H9 (cell line): ENCODE measurements around the gene NOL7. TPM values are rescaled to one million over a fixed set of nuclear protein-coding genes. Genes with fewer than 3 reads are reported as not detected.

ENCODE experiments used
- DNase-seq: peaks from one replicate; pipeline ENCODE4 v3.0.0-alpha.2; 2017
- H2AFZ ChIP-seq: one replicate; pipeline ENCODE4 v1.6.1; 2013; ENCODE audit warnings: mild to moderate bottlenecking, low read length, control low read depth, moderate library complexity
- H2AK5ac ChIP-seq: 2 replicates; pipeline ENCODE4 v1.6.1; 2013; ENCODE audit warnings: low read length, control low read depth, mixed read lengths; ENCODE audit not compliant: insufficient read length
- H2BK120ac ChIP-seq: one replicate; pipeline ENCODE4 v1.6.1; 2013; ENCODE audit warnings: low read depth, mild to moderate bottlenecking, low read length, control low read depth, inconsistent platforms; ENCODE audit not compliant: poor library complexity, severe bottlenecking
- H2BK12ac ChIP-seq: 2 replicates; pipeline ENCODE4 v1.6.1; 2013; ENCODE audit warnings: low read length, control low read depth, mixed read lengths, low read depth; ENCODE audit not compliant: insufficient read length
- H2BK15ac ChIP-seq: 2 replicates; pipeline ENCODE4 v1.6.1; 2013; ENCODE audit warnings: low read depth, low read length, control low read depth
- H2BK20ac ChIP-seq: one replicate; pipeline ENCODE4 v1.6.1; 2013; ENCODE audit warnings: low read depth, mild to moderate bottlenecking, low read length, control low read depth, inconsistent platforms; ENCODE audit not compliant: poor library complexity, severe bottlenecking
- H2BK5ac ChIP-seq: 2 replicates; pipeline ENCODE4 v1.6.1; 2013; ENCODE audit warnings: low read length, control low read depth, mixed read lengths; ENCODE audit not compliant: insufficient read length
- H3K14ac ChIP-seq: 2 replicates; pipeline ENCODE4 v1.6.1; 2013; ENCODE audit warnings: low read length, control low read depth; ENCODE audit not compliant: insufficient read depth
- H3K18ac ChIP-seq: 2 replicates; pipeline ENCODE4 v1.6.1; 2013; ENCODE audit warnings: low read depth, mild to moderate bottlenecking, mixed read lengths, low read length, control low read depth; ENCODE audit not compliant: insufficient read length
- H3K23ac ChIP-seq: 2 replicates; pipeline ENCODE4 v1.6.1; 2013; ENCODE audit warnings: low read length, control low read depth, mixed read lengths, low read depth; ENCODE audit not compliant: insufficient read length
- H3K23me2 ChIP-seq: 2 replicates; pipeline ENCODE4 v1.6.1; 2013; ENCODE audit warnings: low read depth, mild to moderate bottlenecking, mixed read lengths, low read length, control low read depth; ENCODE audit not compliant: insufficient read length, poor library complexity, severe bottlenecking
- H3K27ac ChIP-seq: 2 replicates; pipeline ENCODE4 v1.5.1; 2013; ENCODE audit warnings: low read length, control low read depth, mixed read lengths, low read depth; ENCODE audit not compliant: insufficient read length
- H3K27me3 ChIP-seq: 2 replicates; pipeline ENCODE4 v1.6.1; 2013; ENCODE audit warnings: low read length, control low read depth, inconsistent platforms; ENCODE audit not compliant: insufficient read depth
- H3K4ac ChIP-seq: 2 replicates; pipeline ENCODE4 v1.6.1; 2013; ENCODE audit warnings: low read depth, mild to moderate bottlenecking, control low read depth, inconsistent platforms, low read length, moderate library complexity
- H3K4me1 ChIP-seq: 2 replicates; pipeline ENCODE4 v1.6.1; 2013; ENCODE audit warnings: low read length, control low read depth, inconsistent platforms; ENCODE audit not compliant: insufficient read depth
- H3K4me2 ChIP-seq: 2 replicates; pipeline ENCODE4 v1.6.1; 2013; ENCODE audit warnings: low read length, control low read depth, mixed read lengths; ENCODE audit not compliant: insufficient read length, insufficient read depth
- H3K56ac ChIP-seq: 2 replicates; pipeline ENCODE4 v1.6.1; 2013; ENCODE audit warnings: low read depth, mild to moderate bottlenecking, mixed read lengths, low read length, control low read depth; ENCODE audit not compliant: insufficient read length
- H3K79me1 ChIP-seq: 2 replicates; pipeline ENCODE4 v1.6.1; 2013; ENCODE audit warnings: low read depth, mild to moderate bottlenecking, moderate library complexity, low read length, control low read depth, inconsistent platforms; ENCODE audit not compliant: insufficient read depth, poor library complexity, severe bottlenecking
- H3K79me2 ChIP-seq: 2 replicates; pipeline ENCODE4 v1.6.1; 2013; ENCODE audit warnings: low read length, control low read depth, inconsistent platforms; ENCODE audit not compliant: insufficient read depth
- H3K9ac ChIP-seq: 2 replicates; pipeline ENCODE4 v1.6.1; 2013; ENCODE audit warnings: low read length, control low read depth, mixed read lengths; ENCODE audit not compliant: insufficient read length; ENCODE audit errors: extremely low read depth
- H3K9me3 ChIP-seq: one replicate; pipeline ENCODE4 v1.6.1; 2013; ENCODE audit warnings: low read depth, low read length, inconsistent platforms; ENCODE audit not compliant: control insufficient read depth
- H3T11ph ChIP-seq: one replicate; pipeline ENCODE4 v1.6.1; 2013; ENCODE audit warnings: mild to moderate bottlenecking, low read length, control low read depth, inconsistent platforms
- H4K20me1 ChIP-seq: one replicate; pipeline ENCODE4 v1.6.1; 2013; ENCODE audit not compliant: control insufficient read depth, insufficient read length, insufficient read depth
- H4K5ac ChIP-seq: 2 replicates; pipeline ENCODE4 v1.6.1; 2013; ENCODE audit warnings: low read depth, mild to moderate bottlenecking, mixed read lengths, low read length, control low read depth; ENCODE audit not compliant: insufficient read length
- H4K8ac ChIP-seq: replicated peaks from 2 replicates; pipeline ENCODE4 v1.6.1; 2013; ENCODE audit warnings: low read length, control low read depth, mixed read lengths, low read depth; ENCODE audit not compliant: insufficient read length
- H4K91ac ChIP-seq: 2 replicates; pipeline ENCODE4 v1.6.1; 2013; ENCODE audit warnings: low read depth, mild to moderate bottlenecking, moderate library complexity, mixed read lengths, low read length, control low read depth; ENCODE audit not compliant: insufficient read length
- H3K27ac Mint-ChIP-seq, 3 experiments: 2 replicates in 2 of 3; 3 replicates in 1 of 3; pipeline ENCODE4 v1.8.0; 2020 to 2021; ENCODE audit warnings: mixed read lengths in 3 of 3, mild to moderate bottlenecking in 1 of 3, moderate library complexity in 1 of 3
- H3K27me3 Mint-ChIP-seq: 2 replicates; pipeline ENCODE4 v1.8.0; 2021; ENCODE audit warnings: low read depth, mild to moderate bottlenecking, moderate library complexity, mixed read lengths
- H3K36me3 Mint-ChIP-seq, 3 experiments: 2 replicates in 2 of 3; 3 replicates in 1 of 3; pipeline ENCODE4 v1.8.0; 2020 to 2021; ENCODE audit warnings: low read depth in 3 of 3, mixed read lengths in 3 of 3; ENCODE audit not compliant: insufficient read depth in 1 of 3
- H3K4me1 Mint-ChIP-seq, 2 experiments: 2 replicates each; pipeline ENCODE4 v1.8.0; 2020; ENCODE audit warnings: mixed read lengths in 2 of 2
- H3K4me3 Mint-ChIP-seq, 2 experiments: 2 replicates in 1 of 2; 3 replicates in 1 of 2; pipeline ENCODE4 v1.8.0; 2020 to 2021; ENCODE audit warnings: mild to moderate bottlenecking in 2 of 2, mixed read lengths in 2 of 2, moderate library complexity in 1 of 2
- H3K9me3 Mint-ChIP-seq, 2 experiments: 2 replicates in 1 of 2; 3 replicates in 1 of 2; pipeline ENCODE4 v1.8.0; 2020; ENCODE audit warnings: mild to moderate bottlenecking in 2 of 2, mixed read lengths in 2 of 2, moderate library complexity in 1 of 2
- WGBS: extraction: QIAGEN DNeasy Blood & Tissue Kit; methylation state at CpG from one replicate; pipeline ENCODE4 v1.1.7; 2013; ENCODE audit warnings: missing lambda C conversion rate, low lambda C conversion rate, mixed read lengths; ENCODE audit not compliant: insufficient read length; ENCODE audit errors: extremely low coverage; 5-methylcytosine and 5-hydroxymethylcytosine counted together
- total RNA-seq: library from RNA; stranded (reverse); gene quantifications from 2 replicates; pipeline ENCODE4 v1.2.1, GENCODE V29; 2021
- TF ChIP-seq, protein P1 (sequence below): fragments of 200-600 bp; sonication (generic); conservative IDR thresholded peaks from 3 replicates; pipeline ENCODE4 v1.8.0; 2021; ENCODE audit warnings: antibody characterized with exemption, mild to moderate bottlenecking

The NOL7 gene
- total RNA-seq, 1 experiment from 2014 or later: 72.1 TPM

DNA sequence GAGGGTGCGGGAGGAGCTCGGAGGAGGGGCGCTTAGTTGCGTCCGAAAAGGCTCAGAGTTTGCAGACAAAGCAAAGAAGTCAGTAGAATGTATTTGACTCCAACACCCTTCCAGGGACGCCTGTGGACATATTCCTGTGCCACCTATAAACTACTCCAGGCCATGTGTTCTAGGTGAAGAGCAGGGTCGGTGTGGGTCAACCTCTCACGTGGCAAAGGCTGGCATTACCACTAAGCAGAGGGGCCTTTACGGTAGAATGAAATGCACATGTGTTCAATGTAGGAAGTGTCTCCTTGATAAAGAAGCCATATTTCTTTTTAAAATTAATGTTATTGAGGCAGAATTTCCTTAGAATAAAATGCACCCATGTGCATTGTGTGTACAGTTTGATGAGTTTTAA, 25.3 kb upstream of the NOL7 start:
- Mint-ChIP-seq H3K36me3 (peaks cover 7 to 36% (median 24%) of the 10 kb centered on the region in 3 experiments; a peak in 6 of 7 replicates), H3K27ac (peak overlapping the region in 1 of 3 experiments; percentile 62; a peak in 1 of 7 replicates), H3K4me3 (no peak overlapping the region), H3K27me3 (no peaks in the 10 kb centered on the region), H3K4me1 (no peaks in the 10 kb centered on the region), H3K9me3 (no peaks in the 10 kb centered on the region)
- Histone ChIP-seq H2AK5ac (no peak overlapping the region), H2BK5ac (no peak overlapping the region), H3K14ac (no peak overlapping the region), H3K4me2 (no peak overlapping the region), H3K4ac (no peak overlapping the region), H2BK20ac (no peak overlapping the region), H3K9ac (no peak overlapping the region), H3K56ac (no peak overlapping the region), H4K20me1 (no peaks in the 10 kb centered on the region), H3K4me1 (no peaks in the 10 kb centered on the region), H3K9me3 (no peaks in the 10 kb centered on the region), H3K27ac (no peak overlapping the region), H3K18ac (no peak overlapping the region), H2BK120ac (no peak overlapping the region), H3K23me2 (no peaks in the 10 kb centered on the region), H4K91ac (no peak overlapping the region), H2AFZ (no peak overlapping the region), H3K79me2 (no peaks in the 10 kb centered on the region), H4K5ac (no peak overlapping the region), H3T11ph (no peak overlapping the region), H2BK12ac (no peak overlapping the region), H3K23ac (no peak overlapping the region), H4K8ac (no peak overlapping the region), H3K79me1 (no peaks in the 10 kb centered on the region), H2BK15ac (no peak overlapping the region), H3K27me3 (no peaks in the 10 kb centered on the region)
- no CpG with 5 or more reads among the region's 9 CpGs for WGBS
- TF ChIP-seq, protein P1, sequence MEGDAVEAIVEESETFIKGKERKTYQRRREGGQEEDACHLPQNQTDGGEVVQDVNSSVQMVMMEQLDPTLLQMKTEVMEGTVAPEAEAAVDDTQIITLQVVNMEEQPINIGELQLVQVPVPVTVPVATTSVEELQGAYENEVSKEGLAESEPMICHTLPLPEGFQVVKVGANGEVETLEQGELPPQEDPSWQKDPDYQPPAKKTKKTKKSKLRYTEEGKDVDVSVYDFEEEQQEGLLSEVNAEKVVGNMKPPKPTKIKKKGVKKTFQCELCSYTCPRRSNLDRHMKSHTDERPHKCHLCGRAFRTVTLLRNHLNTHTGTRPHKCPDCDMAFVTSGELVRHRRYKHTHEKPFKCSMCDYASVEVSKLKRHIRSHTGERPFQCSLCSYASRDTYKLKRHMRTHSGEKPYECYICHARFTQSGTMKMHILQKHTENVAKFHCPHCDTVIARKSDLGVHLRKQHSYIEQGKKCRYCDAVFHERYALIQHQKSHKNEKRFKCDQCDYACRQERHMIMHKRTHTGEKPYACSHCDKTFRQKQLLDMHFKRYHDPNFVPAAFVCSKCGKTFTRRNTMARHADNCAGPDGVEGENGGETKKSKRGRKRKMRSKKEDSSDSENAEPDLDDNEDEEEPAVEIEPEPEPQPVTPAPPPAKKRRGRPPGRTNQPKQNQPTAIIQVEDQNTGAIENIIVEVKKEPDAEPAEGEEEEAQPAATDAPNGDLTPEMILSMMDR: no peak
- no peak for DNase-seq
